Endothelial cell (in vitro differentiated cells): ENCODE data around the gene RNF4. TPM values are rescaled to one million over a fixed set of nuclear protein-coding genes. Genes with fewer than 3 reads are reported as not detected.

Experiments used
- DNase-seq: peaks from one replicate; pipeline ENCODE4 v3.0.0; 2021; ENCODE audit warnings: low spot score
- H3K27ac Mint-ChIP-seq: one replicate; pipeline ENCODE4 v1.8.0; 2021; ENCODE audit warnings: mixed read lengths, inconsistent platforms; ENCODE audit not compliant: unreplicated experiment
- H3K27me3 Mint-ChIP-seq: one replicate; pipeline ENCODE4 v1.8.0; 2021; ENCODE audit warnings: mild to moderate bottlenecking, moderate library complexity, mixed read lengths, inconsistent platforms; ENCODE audit not compliant: unreplicated experiment
- H3K36me3 Mint-ChIP-seq: one replicate; pipeline ENCODE4 v1.8.0; 2021; ENCODE audit warnings: mild to moderate bottlenecking, low read depth, mixed read lengths, inconsistent platforms; ENCODE audit not compliant: unreplicated experiment
- H3K4me1 Mint-ChIP-seq: one replicate; pipeline ENCODE4 v1.8.0; 2021; ENCODE audit warnings: mild to moderate bottlenecking, mixed read lengths, inconsistent platforms; ENCODE audit not compliant: unreplicated experiment
- H3K4me3 Mint-ChIP-seq: one replicate; pipeline ENCODE4 v1.8.0; 2021; ENCODE audit warnings: mild to moderate bottlenecking, mixed read lengths, inconsistent platforms; ENCODE audit not compliant: unreplicated experiment
- H3K9me3 Mint-ChIP-seq: one replicate; pipeline ENCODE4 v1.8.0; 2021; ENCODE audit warnings: mixed read lengths, inconsistent platforms; ENCODE audit not compliant: unreplicated experiment
- total RNA-seq: library from RNA; stranded (reverse); fragmentation: NEBNext Ultra II Directional; extraction: Animal tissue kit (Norgen Biotek cat#: 25700); gene quantifications from one replicate; pipeline ENCODE4 v1.2.1, GENCODE V29; 2021; ENCODE audit not compliant: unreplicated experiment
- TF ChIP-seq, protein P1 (sequence below): fragments of 200-600 bp; sonication (generic); IDR thresholded peaks from one replicate; pipeline ENCODE4 v1.5.0; 2021; ENCODE audit warnings: antibody characterized with exemption; ENCODE audit not compliant: unreplicated experiment

Gene RNF4
- total RNA-seq, 1 donor from 2014 or later, result 65.0 TPM

DNA sequence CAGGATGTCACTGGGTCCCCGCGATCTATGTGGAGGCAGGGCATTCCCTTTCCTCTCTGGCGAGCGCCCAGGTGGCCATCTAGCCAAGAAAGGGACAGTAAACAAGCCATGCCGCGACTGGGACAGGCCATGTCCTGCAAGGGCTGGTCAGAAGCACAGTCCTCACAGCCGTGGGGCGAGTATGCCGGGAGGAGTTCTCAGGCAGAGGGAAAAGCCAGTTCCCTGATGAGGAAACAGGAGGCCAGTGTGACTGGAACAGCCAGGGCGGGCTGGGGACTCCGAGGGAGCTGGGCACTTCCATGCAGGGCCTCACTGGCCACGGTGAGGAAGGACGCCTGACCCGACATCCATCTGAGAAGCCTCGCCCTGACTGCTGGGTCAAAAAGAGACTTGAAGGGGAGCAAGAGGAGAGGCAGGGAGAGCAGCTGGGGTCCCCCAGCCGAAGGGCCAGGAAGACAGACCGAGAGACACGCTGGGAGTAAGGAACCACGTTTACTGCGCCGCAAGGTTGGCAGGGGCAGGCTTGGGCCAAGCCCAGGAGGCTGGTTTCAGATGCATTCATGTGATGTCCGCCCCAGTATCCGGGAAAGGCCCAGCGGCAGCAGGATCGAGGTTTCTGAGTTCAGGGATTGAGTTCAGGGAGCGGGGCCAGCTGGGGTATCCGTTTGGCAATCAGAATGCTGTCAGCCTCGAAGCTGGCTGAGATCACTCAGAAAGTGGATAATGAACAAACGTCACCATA is 35.1 kb upstream of the RNF4 start:
- Mint-ChIP-seq H3K4me3 (no peak overlapping the region), H3K36me3 (peaks cover 3% of the 10 kb centered on the region), H3K27me3 (peaks cover 5% of the 10 kb centered on the region), H3K27ac (no peak overlapping the region), H3K9me3 (no peaks in the 10 kb centered on the region), H3K4me1 (no peaks in the 10 kb centered on the region)
- TF ChIP-seq, protein P1, sequence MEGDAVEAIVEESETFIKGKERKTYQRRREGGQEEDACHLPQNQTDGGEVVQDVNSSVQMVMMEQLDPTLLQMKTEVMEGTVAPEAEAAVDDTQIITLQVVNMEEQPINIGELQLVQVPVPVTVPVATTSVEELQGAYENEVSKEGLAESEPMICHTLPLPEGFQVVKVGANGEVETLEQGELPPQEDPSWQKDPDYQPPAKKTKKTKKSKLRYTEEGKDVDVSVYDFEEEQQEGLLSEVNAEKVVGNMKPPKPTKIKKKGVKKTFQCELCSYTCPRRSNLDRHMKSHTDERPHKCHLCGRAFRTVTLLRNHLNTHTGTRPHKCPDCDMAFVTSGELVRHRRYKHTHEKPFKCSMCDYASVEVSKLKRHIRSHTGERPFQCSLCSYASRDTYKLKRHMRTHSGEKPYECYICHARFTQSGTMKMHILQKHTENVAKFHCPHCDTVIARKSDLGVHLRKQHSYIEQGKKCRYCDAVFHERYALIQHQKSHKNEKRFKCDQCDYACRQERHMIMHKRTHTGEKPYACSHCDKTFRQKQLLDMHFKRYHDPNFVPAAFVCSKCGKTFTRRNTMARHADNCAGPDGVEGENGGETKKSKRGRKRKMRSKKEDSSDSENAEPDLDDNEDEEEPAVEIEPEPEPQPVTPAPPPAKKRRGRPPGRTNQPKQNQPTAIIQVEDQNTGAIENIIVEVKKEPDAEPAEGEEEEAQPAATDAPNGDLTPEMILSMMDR, result no peak
- no peak for DNase-seq

DNA sequence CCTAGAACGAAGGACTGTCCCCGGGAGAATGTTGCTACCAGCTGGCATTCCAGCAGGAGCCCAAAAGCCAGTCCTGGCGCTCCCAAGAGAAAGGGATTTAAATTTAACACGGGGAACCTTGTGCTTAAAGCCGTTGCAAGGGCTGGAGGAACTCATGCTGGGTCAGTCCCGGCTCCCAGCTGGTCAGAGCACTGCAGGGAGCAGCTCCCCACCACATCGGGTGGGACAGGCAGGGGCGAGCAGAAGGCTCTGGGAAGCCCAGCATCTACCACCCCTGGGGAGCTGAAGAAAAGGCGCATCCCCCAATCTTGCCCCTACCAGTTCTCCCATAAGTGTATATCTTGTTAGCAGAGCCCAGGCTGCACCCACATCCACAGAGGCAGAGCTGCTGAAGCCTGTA is 34.5 kb upstream of the RNF4 start:
- Mint-ChIP-seq H3K4me3 (no peak overlapping the region), H3K4me1 (no peaks in the 10 kb centered on the region), H3K27ac (no peak overlapping the region), H3K36me3 (no peaks in the 10 kb centered on the region), H3K9me3 (no peaks in the 10 kb centered on the region), H3K27me3 (peaks cover 3% of the 10 kb centered on the region)
- DNase-seq, result no peak
- TF ChIP-seq, protein P1, result no peak

DNA sequence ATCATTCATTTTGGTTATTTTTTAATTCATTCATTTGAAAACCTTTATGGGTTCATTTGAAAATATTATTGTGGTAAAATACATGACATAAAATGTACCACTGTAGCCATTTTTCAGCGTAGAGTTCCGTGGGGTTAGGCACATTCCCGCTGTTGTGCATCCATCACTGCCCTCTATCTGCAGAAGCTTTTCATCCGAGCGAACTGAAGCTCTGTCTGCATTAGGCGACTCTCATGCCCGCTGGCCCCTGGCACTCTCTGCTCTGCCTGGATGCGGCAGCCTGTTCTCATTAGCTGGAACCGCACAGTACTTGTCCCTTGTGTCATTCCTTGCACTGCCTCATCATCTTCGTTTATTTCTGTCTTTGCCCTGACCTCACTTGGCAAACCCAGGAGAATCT is 32.6 kb upstream of the RNF4 start:
- Mint-ChIP-seq H3K4me3 (no peak overlapping the region), H3K9me3 (no peaks in the 10 kb centered on the region), H3K27me3 (peaks cover 3% of the 10 kb centered on the region), H3K36me3 (no peaks in the 10 kb centered on the region), H3K4me1 (no peaks in the 10 kb centered on the region), H3K27ac (no peak overlapping the region)
- DNase-seq, result no peak
- TF ChIP-seq, protein P1, result no peak

DNA sequence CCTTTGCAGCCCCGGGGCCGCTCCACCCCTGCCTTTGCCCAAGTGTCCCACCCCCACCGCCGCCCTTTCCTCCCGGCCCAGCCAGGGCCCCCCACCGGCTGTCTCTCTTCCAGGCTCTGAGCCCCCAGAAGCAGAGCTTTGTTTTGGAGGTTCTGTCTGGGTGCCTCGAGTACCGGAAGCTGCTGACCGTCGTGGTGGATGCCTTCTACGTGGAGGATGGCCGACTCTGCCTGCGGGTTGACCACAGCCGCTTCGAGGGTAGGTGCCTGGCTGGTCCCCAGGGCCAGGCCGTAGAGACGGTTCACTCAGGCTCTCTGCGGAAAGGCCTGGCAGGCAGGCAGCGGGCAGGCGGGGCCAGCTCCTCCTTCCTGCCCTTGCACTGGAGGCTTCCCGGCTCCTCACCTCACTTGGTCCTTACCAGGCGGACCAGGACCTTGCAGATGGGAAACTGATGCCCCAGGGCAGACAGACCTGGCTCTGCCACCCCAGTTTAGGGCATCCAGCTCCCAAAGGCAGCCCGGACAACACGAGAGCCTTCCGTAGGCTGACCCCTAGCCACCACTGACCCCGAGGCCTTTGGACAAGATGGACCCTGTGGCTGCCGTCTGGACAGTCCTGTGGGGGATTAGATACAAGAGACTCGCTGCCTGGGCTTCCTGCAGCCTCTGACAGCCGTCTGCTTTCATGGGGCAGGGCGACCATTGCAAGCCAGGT is 32.0 kb upstream of the RNF4 start:
- H3K27me3 Mint-ChIP-seq, result peaks cover 3% of the 10 kb centered on the region
- H3K27ac Mint-ChIP-seq, result no peak overlapping the region
- no peak for DNase-seq
- no peak overlapping the region for H3K4me3 Mint-ChIP-seq
- TF ChIP-seq, protein P1, result no peak
- H3K36me3 Mint-ChIP-seq, result no peaks in the 10 kb centered on the region
- H3K9me3 Mint-ChIP-seq, result no peaks in the 10 kb centered on the region
- no peaks in the 10 kb centered on the region for H3K4me1 Mint-ChIP-seq
